HepG2 (cell line): Measurements from ENCODE around the gene ECE2. TPM values are rescaled to one million over a fixed set of nuclear protein-coding genes. Genes with fewer than 3 reads are reported as not detected.

Experiments used
- ARHGAP35 ChIP-seq: sonication (generic); formaldehyde crosslinking; IDR thresholded peaks from 2 replicates; pipeline ENCODE4 v1.9.0; 2022; ENCODE audit warnings: mild to moderate bottlenecking, inconsistent platforms, moderate library complexity, missing genetic modification reagents, borderline replicate concordance
- ASH2L ChIP-seq: fragments of 300-600, 200-600 bp; sonication (generic); IDR thresholded peaks from 2 replicates; pipeline ENCODE4 v1.7.0; 2017; ENCODE audit warnings: low read depth, mild to moderate bottlenecking, moderate library complexity, mixed read lengths, low read length; ENCODE audit not compliant: insufficient read length
- GABPA ChIP-seq, 2 experiments: IDR thresholded peaks; 2 replicates each; pipeline ENCODE4 v1.6.1; 2011 to 2016; ENCODE audit warnings: low read depth in 2 of 2, low read length in 1 of 2, missing biosample characterization in 1 of 2, missing genetic modification characterization in 1 of 2
- GABPB1 ChIP-seq: IDR thresholded peaks from 2 replicates; pipeline ENCODE4 v1.6.1; 2016; ENCODE audit warnings: mild to moderate bottlenecking, missing genetic modification reagents, moderate library complexity, missing compliant biosample characterization
- HIVEP1 ChIP-seq: sonication (generic); formaldehyde crosslinking; IDR thresholded peaks from 2 replicates; pipeline ENCODE4 v1.4.0; 2020; ENCODE audit warnings: mild to moderate bottlenecking, missing genetic modification reagents
- NFKB2 ChIP-seq: sonication (generic); formaldehyde crosslinking; IDR thresholded peaks from 2 replicates; pipeline ENCODE4 v1.4.0; 2020; ENCODE audit warnings: missing genetic modification reagents, borderline replicate concordance
- NR2F2 ChIP-seq: IDR thresholded peaks from 2 replicates; pipeline ENCODE4 v1.6.1; 2012; ENCODE audit warnings: low read depth, inconsistent platforms, borderline replicate concordance
- PHF5A ChIP-seq: IDR thresholded peaks from one replicate; pipeline ENCODE4 v1.6.1; 2018; ENCODE audit warnings: low read depth, missing genetic modification reagents; ENCODE audit not compliant: unreplicated experiment
- RCOR2 ChIP-seq: IDR thresholded peaks from 2 replicates; pipeline ENCODE4 v1.6.1; 2016; ENCODE audit warnings: missing biosample characterization, missing genetic modification reagents
- RFX3 ChIP-seq: IDR thresholded peaks from 2 replicates; pipeline ENCODE4 v1.6.1; 2016; ENCODE audit warnings: missing biosample characterization, missing genetic modification reagents
- SMARCE1 ChIP-seq: fragments of 450-650 bp; IDR thresholded peaks from 2 replicates; pipeline ENCODE4 v1.6.1; 2017; ENCODE audit warnings: borderline replicate concordance
- ZBTB7B ChIP-seq: sonication (generic); formaldehyde crosslinking; IDR thresholded peaks from 2 replicates; pipeline ENCODE4 v1.4.0; 2020; ENCODE audit warnings: missing genetic modification reagents
- ZFX ChIP-seq: sonication (generic); formaldehyde crosslinking; IDR thresholded peaks from 2 replicates; pipeline ENCODE4 v1.4.0; 2020; ENCODE audit warnings: mild to moderate bottlenecking, low read depth, missing genetic modification reagents, moderate library complexity
- ZFYVE20 ChIP-seq: sonication (generic); formaldehyde crosslinking; IDR thresholded peaks from 2 replicates; pipeline ENCODE4 v1.8.0; 2023; ENCODE audit warnings: low read depth, mild to moderate bottlenecking, moderate library complexity, missing genetic modification reagents, borderline replicate concordance
- ZMYM4 ChIP-seq: sonication (generic); formaldehyde crosslinking; IDR thresholded peaks from 2 replicates; pipeline ENCODE4 v1.8.1; 2023; ENCODE audit warnings: mild to moderate bottlenecking, missing genetic modification reagents
- ZNF10 ChIP-seq: sonication (generic); formaldehyde crosslinking; IDR thresholded peaks from 2 replicates; pipeline ENCODE4 v1.4.0; 2020; ENCODE audit warnings: mild to moderate bottlenecking, low read depth, missing genetic modification reagents, borderline replicate concordance
- ZNF136 ChIP-seq: sonication (generic); formaldehyde crosslinking; IDR thresholded peaks from 2 replicates; pipeline ENCODE4 v1.8.1; 2022; ENCODE audit warnings: low read depth, mild to moderate bottlenecking, moderate library complexity, missing genetic modification reagents
- ZNF451 ChIP-seq: sonication (generic); formaldehyde crosslinking; IDR thresholded peaks from 2 replicates; pipeline ENCODE4 v1.5.0; 2020; ENCODE audit warnings: mild to moderate bottlenecking, missing genetic modification reagents
- ZNF790 ChIP-seq: sonication (generic); formaldehyde crosslinking; IDR thresholded peaks from 2 replicates; pipeline ENCODE4 v1.8.0; 2022; ENCODE audit warnings: missing genetic modification reagents, mild to moderate bottlenecking, borderline replicate concordance
- polyA plus RNA-seq, 8 experiments: library from polyadenylated mRNA; depleted of rRNA in 3 of 8; stranded (reverse) in 7 of 8; unstranded in 1 of 8; fragments of >200 nt; fragmentation: Illumina TruSeq in 4 of 8; extraction: Trizol in 4 of 8; gene quantifications; 2 replicates each; pipeline versions ENCODE4 v1.2.1 to v1.2.3, GENCODE V29; 2011 to 2016; ENCODE audit warnings: low read depth in 4 of 8, missing spikeins in 1 of 8, mixed read lengths in 1 of 8; ENCODE audit not compliant: insufficient read depth in 1 of 8
- total RNA-seq, 5 experiments: library from RNA; depleted of rRNA; stranded (reverse); fragments of >200 nt; fragmentation: Illumina TruSeq; extraction: Trizol; gene quantifications; 2 replicates each; pipeline ENCODE4 v1.2.3, GENCODE V29; 2016; ENCODE audit warnings: low read depth in 1 of 5
- TF ChIP-seq, protein P1 (sequence below): sonication (generic); formaldehyde crosslinking; IDR thresholded peaks from 2 replicates; pipeline ENCODE4 v1.5.0; 2020; ENCODE audit warnings: mild to moderate bottlenecking, missing genetic modification reagents
- TF ChIP-seq, protein P2 (sequence below): conservative IDR thresholded peaks from 2 replicates; pipeline ENCODE4 v1.6.1; 2018; ENCODE audit warnings: missing genetic modification reagents
- TF ChIP-seq, protein P3 (sequence below): sonication (generic); formaldehyde crosslinking; IDR thresholded peaks from 2 replicates; pipeline ENCODE4 v1.4.0; 2020; ENCODE audit warnings: low read depth, missing genetic modification reagents

The ECE2 gene
- total and polyA plus RNA-seq, 2 of the 13 experiments (the other 11 are each of a cell fraction or from before 2014, with no cell fraction given): not detected

DNA sequence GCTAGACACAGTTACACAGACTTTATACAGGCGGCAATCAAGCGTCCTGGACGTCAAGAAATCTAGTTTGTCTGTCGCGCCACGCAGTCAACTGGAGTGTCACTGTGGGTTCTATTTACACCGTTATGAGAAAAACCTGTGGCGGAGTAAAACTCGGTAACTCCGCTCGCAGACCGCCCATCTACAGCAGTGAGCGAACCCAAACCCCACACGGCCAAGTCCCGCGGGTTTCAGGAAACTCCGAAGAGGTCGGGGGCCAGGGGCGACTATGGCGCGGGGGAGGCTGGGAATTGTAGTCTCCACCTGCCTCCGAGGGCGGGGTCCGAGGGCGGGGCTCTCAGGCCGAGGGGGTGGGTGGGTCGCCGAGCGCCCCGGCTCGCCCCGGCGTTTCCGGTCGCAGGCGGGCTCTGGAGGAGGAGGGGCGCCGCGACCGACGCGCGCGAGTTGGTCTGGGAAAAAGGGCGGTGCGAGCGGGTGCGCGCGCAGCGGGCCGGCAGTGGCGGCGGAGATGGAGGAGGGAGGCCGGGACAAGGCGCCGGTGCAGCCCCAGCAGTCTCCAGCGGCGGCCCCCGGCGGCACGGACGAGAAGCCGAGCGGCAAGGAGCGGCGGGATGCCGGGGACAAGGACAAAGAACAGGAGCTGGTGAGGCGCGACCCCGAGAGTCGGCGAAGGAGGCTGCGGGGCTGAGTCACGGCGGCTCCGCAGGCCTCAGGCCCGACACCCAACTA, 23.1 kb downstream of the ECE2 start, which contains the start of gene PSMD2 (continued):
- peak; percentile 71; the same call in 1 of the 2 replicates for TF ChIP-seq ARHGAP35 (CRISPR knock-in tag)
- no peak for TF ChIP-seq ZNF10 (CRISPR knock-in tag)
- TF ChIP-seq NR2F2: no peak
- peak; percentile 62; the same call in 1 of the 2 replicates for TF ChIP-seq NFKB2
- TF ChIP-seq PHF5A (CRISPR knock-in tag): no peak
- no peak for TF ChIP-seq HIVEP1 (CRISPR knock-in tag)
- no peak for TF ChIP-seq RCOR2 (CRISPR knock-in tag)
- peak; percentile 96 for TF ChIP-seq ZFX (CRISPR knock-in tag)
- no peak for TF ChIP-seq RFX3 (CRISPR knock-in tag)
- TF ChIP-seq, protein P1, sequence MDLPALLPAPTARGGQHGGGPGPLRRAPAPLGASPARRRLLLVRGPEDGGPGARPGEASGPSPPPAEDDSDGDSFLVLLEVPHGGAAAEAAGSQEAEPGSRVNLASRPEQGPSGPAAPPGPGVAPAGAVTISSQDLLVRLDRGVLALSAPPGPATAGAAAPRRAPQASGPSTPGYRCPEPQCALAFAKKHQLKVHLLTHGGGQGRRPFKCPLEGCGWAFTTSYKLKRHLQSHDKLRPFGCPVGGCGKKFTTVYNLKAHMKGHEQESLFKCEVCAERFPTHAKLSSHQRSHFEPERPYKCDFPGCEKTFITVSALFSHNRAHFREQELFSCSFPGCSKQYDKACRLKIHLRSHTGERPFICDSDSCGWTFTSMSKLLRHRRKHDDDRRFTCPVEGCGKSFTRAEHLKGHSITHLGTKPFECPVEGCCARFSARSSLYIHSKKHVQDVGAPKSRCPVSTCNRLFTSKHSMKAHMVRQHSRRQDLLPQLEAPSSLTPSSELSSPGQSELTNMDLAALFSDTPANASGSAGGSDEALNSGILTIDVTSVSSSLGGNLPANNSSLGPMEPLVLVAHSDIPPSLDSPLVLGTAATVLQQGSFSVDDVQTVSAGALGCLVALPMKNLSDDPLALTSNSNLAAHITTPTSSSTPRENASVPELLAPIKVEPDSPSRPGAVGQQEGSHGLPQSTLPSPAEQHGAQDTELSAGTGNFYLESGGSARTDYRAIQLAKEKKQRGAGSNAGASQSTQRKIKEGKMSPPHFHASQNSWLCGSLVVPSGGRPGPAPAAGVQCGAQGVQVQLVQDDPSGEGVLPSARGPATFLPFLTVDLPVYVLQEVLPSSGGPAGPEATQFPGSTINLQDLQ (CRISPR knock-in tag): peak; percentile 81
- TF ChIP-seq ZNF451 (CRISPR knock-in tag): no peak
- TF ChIP-seq, protein P2, sequence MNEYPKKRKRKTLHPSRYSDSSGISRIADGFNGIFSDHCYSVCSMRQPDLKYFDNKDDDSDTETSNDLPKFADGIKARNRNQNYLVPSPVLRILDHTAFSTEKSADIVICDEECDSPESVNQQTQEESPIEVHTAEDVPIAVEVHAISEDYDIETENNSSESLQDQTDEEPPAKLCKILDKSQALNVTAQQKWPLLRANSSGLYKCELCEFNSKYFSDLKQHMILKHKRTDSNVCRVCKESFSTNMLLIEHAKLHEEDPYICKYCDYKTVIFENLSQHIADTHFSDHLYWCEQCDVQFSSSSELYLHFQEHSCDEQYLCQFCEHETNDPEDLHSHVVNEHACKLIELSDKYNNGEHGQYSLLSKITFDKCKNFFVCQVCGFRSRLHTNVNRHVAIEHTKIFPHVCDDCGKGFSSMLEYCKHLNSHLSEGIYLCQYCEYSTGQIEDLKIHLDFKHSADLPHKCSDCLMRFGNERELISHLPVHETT (CRISPR knock-in tag): peak; percentile 93
- TF ChIP-seq ZFYVE20: no peak
- TF ChIP-seq ZMYM4: no peak; the same call in 1 of the 2 replicates
- peak; percentile 23; the same call in 1 of the 2 replicates for TF ChIP-seq ZBTB7B (CRISPR knock-in tag)
- TF ChIP-seq ZNF136 (CRISPR knock-in tag): 0 out of 2 replicates have a peak, but pooled peaks have one; percentile 65
- TF ChIP-seq SMARCE1: no peak
- TF ChIP-seq ASH2L: peak; percentile 63
- TF ChIP-seq GABPA (IDR thresholded peaks at IDR 0.05; ENCODE audit: low read depth, low read length): peak; percentile 64
- TF ChIP-seq GABPA (CRISPR knock-in tag; IDR thresholded peaks at IDR 0.05; ENCODE audit: low read depth): peak; percentile 84
- 0 out of 2 replicates have a peak, but pooled peaks have one; percentile 10 for TF ChIP-seq ZNF790 (CRISPR knock-in tag)
- TF ChIP-seq, protein P3, sequence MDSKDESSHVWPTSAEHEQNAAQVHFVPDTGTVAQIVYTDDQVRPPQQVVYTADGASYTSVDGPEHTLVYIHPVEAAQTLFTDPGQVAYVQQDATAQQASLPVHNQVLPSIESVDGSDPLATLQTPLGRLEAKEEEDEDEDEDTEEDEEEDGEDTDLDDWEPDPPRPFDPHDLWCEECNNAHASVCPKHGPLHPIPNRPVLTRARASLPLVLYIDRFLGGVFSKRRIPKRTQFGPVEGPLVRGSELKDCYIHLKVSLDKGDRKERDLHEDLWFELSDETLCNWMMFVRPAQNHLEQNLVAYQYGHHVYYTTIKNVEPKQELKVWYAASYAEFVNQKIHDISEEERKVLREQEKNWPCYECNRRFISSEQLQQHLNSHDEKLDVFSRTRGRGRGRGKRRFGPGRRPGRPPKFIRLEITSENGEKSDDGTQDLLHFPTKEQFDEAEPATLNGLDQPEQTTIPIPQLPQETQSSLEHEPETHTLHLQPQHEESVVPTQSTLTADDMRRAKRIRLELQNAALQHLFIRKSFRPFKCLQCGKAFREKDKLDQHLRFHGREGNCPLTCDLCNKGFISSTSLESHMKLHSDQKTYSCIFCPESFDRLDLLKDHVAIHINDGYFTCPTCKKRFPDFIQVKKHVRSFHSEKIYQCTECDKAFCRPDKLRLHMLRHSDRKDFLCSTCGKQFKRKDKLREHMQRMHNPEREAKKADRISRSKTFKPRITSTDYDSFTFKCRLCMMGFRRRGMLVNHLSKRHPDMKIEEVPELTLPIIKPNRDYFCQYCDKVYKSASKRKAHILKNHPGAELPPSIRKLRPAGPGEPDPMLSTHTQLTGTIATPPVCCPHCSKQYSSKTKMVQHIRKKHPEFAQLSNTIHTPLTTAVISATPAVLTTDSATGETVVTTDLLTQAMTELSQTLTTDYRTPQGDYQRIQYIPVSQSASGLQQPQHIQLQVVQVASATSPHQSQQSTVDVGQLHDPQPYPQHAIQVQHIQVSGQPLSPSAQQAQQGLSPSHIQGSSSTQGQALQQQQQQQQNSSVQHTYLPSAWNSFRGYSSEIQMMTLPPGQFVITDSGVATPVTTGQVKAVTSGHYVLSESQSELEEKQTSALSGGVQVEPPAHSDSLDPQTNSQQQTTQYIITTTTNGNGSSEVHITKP (CRISPR knock-in tag): peak; percentile 66; the same call in 1 of the 2 replicates
- peak; percentile 93 for TF ChIP-seq GABPB1 (CRISPR knock-in tag)
